Liver (tissue), 9 donors: ENCODE measurements around the gene TOR1A. TPM values are rescaled to one million over a fixed set of nuclear protein-coding genes. Genes with fewer than 3 reads are reported as not detected.

Experiments used
- DNase-seq: peaks from one replicate; pipeline ENCODE4 v3.0.0-alpha.2; 2017; ENCODE audit warnings: low spot score
- H3K27ac ChIP-seq, 2 donors: one replicate each; pipeline ENCODE4 v1.7.0; 2013; ENCODE audit warnings: inconsistent platforms in 2 of 2, low read length in 2 of 2, control low read depth in 1 of 2, low read depth in 1 of 2, mild to moderate bottlenecking in 1 of 2
- H3K27me3 ChIP-seq, 4 donors: one replicate each; pipeline versions ENCODE4 v1.6.1 to v1.7.0; 2013; ENCODE audit warnings: low read length in 3 of 4, inconsistent platforms in 1 of 4, mild to moderate bottlenecking in 1 of 4, moderate library complexity in 1 of 4; ENCODE audit not compliant: control insufficient read depth in 4 of 4, insufficient read depth in 4 of 4
- H3K36me3 ChIP-seq, 4 donors: one replicate each; pipeline versions ENCODE4 v1.6.1 to v1.7.0; 2013; ENCODE audit warnings: low read length in 3 of 4, mild to moderate bottlenecking in 3 of 4, low read depth in 1 of 4, moderate library complexity in 1 of 4; ENCODE audit not compliant: control insufficient read depth in 4 of 4, insufficient read depth in 3 of 4
- H3K4me1 ChIP-seq, 4 donors: one replicate each; pipeline versions ENCODE4 v1.6.1 to v1.7.0; 2013; ENCODE audit warnings: low read length in 3 of 4, mild to moderate bottlenecking in 3 of 4, moderate library complexity in 1 of 4; ENCODE audit not compliant: control insufficient read depth in 4 of 4, insufficient read depth in 4 of 4
- H3K4me3 ChIP-seq, 3 donors: one replicate each; pipeline versions ENCODE4 v1.6.1 to v1.7.0; 2013; ENCODE audit warnings: low read length in 3 of 3, control low read depth in 1 of 3, low read depth in 1 of 3, mild to moderate bottlenecking in 1 of 3
- H3K9ac ChIP-seq, 2 donors: one replicate each; pipeline ENCODE4 v1.7.0; 2013; ENCODE audit warnings: low read length in 2 of 2, mild to moderate bottlenecking in 2 of 2, moderate library complexity in 2 of 2, control low read depth in 1 of 2, low read depth in 1 of 2
- H3K9me3 ChIP-seq, 4 donors: one replicate each; pipeline versions ENCODE4 v1.6.1 to v1.7.0; 2013; ENCODE audit warnings: low read length in 3 of 4; ENCODE audit not compliant: control insufficient read depth in 4 of 4
- ATF3 ChIP-seq: IDR thresholded peaks from 2 replicates; pipeline ENCODE4 v1.6.1; 2016; ENCODE audit warnings: antibody characterized with exemption
- EGR1 ChIP-seq, 2 donors: IDR thresholded peaks; 2 replicates each; pipeline ENCODE4 v1.6.1; 2016 to 2018; ENCODE audit warnings: antibody characterized with exemption in 2 of 2, low read depth in 2 of 2
- FOXA1 ChIP-seq: IDR thresholded peaks from 2 replicates; pipeline ENCODE4 v1.6.1; 2016; ENCODE audit warnings: antibody characterized with exemption
- FOXA2 ChIP-seq: IDR thresholded peaks from 2 replicates; pipeline ENCODE4 v1.6.1; 2016; ENCODE audit warnings: antibody characterized with exemption
- GABPA ChIP-seq, 2 donors: IDR thresholded peaks in 1 of 2; conservative IDR thresholded peaks in 1 of 2; 2 replicates each; pipeline ENCODE4 v1.6.1; 2016; ENCODE audit warnings: antibody characterized with exemption in 2 of 2, mild to moderate bottlenecking in 1 of 2, moderate library complexity in 1 of 2
- HNF4A ChIP-seq, 2 donors: conservative IDR thresholded peaks; 2 replicates each; pipeline ENCODE4 v1.6.1; 2016; ENCODE audit warnings: antibody characterized with exemption in 2 of 2, mild to moderate bottlenecking in 2 of 2
- HNF4G ChIP-seq: IDR thresholded peaks from 2 replicates; pipeline ENCODE4 v1.6.1; 2016; ENCODE audit warnings: antibody characterized with exemption
- JUND ChIP-seq, 2 donors: IDR thresholded peaks; 2 replicates each; pipeline ENCODE4 v1.6.1; 2016; ENCODE audit warnings: antibody characterized with exemption in 2 of 2
- NR2F2 ChIP-seq: IDR thresholded peaks from 2 replicates; pipeline ENCODE4 v1.6.1; 2016; ENCODE audit warnings: antibody characterized with exemption
- RAD21 ChIP-seq, 2 donors: IDR thresholded peaks; 2 replicates each; pipeline ENCODE4 v1.6.1; 2016; ENCODE audit warnings: antibody characterized with exemption in 2 of 2, mild to moderate bottlenecking in 2 of 2
- RXRA ChIP-seq, 2 donors: IDR thresholded peaks; 2 replicates each; pipeline ENCODE4 v1.6.1; 2017 to 2018; ENCODE audit warnings: antibody characterized with exemption in 2 of 2, mild to moderate bottlenecking in 1 of 2
- SP1 ChIP-seq: IDR thresholded peaks from 2 replicates; pipeline ENCODE4 v1.6.1; 2018; ENCODE audit warnings: antibody characterized with exemption, mild to moderate bottlenecking
- TAF1 ChIP-seq: conservative IDR thresholded peaks from 2 replicates; pipeline ENCODE4 v1.6.1; 2016; ENCODE audit warnings: antibody characterized with exemption, mild to moderate bottlenecking
- YY1 ChIP-seq: IDR thresholded peaks from 2 replicates; pipeline ENCODE4 v1.6.1; 2016; ENCODE audit warnings: antibody characterized with exemption, mild to moderate bottlenecking
- WGBS: extraction: QIAGEN DNeasy Blood & Tissue Kit; methylation state at CpG from one replicate; pipeline ENCODE4 v1.1.7; 2013; 5-methylcytosine and 5-hydroxymethylcytosine counted together
- polyA plus RNA-seq, 2 donors: library from polyadenylated mRNA; stranded (reverse) in 1 of 2; unstranded in 1 of 2; fragments of 200-250 nt in 1 of 2; fragments of >200 nt in 1 of 2; fragmentation: Nextera tagmentation in 1 of 2; extraction: Ambion mirVana in 1 of 2; gene quantifications; one replicate each; pipeline versions ENCODE4 v1.2.1 to v1.2.3, GENCODE V29; 2013 to 2015
- total RNA-seq, 2 donors: library from RNA; depleted of rRNA; stranded (reverse); fragments of >200 nt; gene quantifications; one replicate each; pipeline ENCODE4 v1.2.3, GENCODE V29; 2014
- TF ChIP-seq, protein P1 (sequence below): IDR thresholded peaks from 2 replicates; pipeline ENCODE4 v1.6.1; 2016; ENCODE audit warnings: antibody characterized with exemption
- TF ChIP-seq, protein P2 (sequence below): fragments of 150-350 bp; IDR thresholded peaks from 2 replicates; pipeline ENCODE4 v1.5.1; 2017; ENCODE audit warnings: improper control_type of control experiment, low read depth, low read length; ENCODE audit not compliant: missing input control
- TF ChIP-seq, protein P3 (sequence below): IDR thresholded peaks from 2 replicates; pipeline ENCODE4 v1.6.1; 2016; ENCODE audit warnings: antibody characterized with exemption, mild to moderate bottlenecking
- donor health status: healthy.
- donor health status: healthy.
- donor health status: healthy.
- donor health status: healthy.
- donor health status: healthy.

Gene TOR1A
- total and polyA plus RNA-seq, 4 donors, result 18.3 to 34.0 (median 29.8) TPM

DNA sequence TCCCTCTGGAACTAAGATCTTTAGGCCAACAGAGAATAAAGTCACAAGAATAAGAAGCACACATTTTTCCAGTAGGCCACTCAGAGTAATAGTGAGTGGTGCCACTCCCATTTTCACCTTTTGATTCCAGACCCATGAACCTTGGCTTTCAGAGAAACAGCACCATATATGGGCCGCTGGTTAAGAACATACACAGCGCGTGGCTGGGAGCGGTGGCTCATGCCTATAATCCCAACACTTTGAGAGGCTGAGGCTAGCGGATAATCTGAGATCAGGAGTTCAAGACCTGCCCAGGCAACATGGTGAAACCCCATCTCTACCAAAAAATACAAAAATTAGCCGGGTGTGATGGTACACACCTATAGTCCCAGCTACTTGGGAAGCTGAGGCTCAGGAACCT, 55.5 kb downstream of the TOR1A start:
- TF ChIP-seq TAF1, result no peak
- Histone ChIP-seq H3K9ac (no peak overlapping the region), H3K27me3 (no peaks in the 10 kb centered on the region), H3K4me1 (no peaks in the 10 kb centered on the region), H3K4me3 (no peak overlapping the region), H3K9me3 (no peaks in the 10 kb centered on the region), H3K27ac (no peak overlapping the region), H3K36me3 (no peaks in the 10 kb centered on the region)
- WGBS, result 97% methylated on average over 6 of the region's 6 CpGs
- no peak for DNase-seq

DNA sequence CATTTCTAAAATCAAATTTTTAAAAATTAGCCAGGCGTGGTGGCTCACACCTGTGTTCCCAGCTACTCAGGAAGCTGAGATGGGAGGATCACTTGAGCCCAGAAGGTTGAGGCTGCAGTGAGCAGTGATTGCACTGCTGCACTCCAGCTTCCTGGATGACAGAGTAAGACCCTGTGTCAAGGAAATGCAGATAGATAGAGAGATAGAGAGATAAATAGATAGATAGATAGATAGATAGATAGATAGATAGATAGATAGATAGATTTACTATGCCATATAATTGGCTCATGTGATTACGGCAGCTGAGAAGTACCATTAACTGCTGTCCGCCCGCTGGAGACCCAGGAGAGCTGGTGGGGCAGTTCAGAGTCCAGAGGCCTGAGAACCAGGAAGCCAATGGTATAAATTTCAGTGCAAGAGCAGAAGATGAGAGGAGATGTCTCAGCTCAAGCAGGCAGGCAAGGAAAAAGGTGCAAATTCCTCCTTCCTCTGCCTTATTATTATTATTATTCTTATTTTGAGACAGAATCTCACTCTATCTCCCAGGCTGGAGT, 58.1 kb downstream of the TOR1A start:
- Histone ChIP-seq H3K27ac (no peak overlapping the region), H3K27me3 (no peaks in the 10 kb centered on the region), H3K4me3 (no peak overlapping the region), H3K9ac (no peak overlapping the region), H3K9me3 (no peaks in the 10 kb centered on the region), H3K4me1 (peaks cover 0 to 3% (median 0%) of the 10 kb centered on the region in 4 donors), H3K36me3 (no peaks in the 10 kb centered on the region)
- WGBS, result 71% methylated on average over 4 of the region's 4 CpGs
- DNase-seq, result no peak
- no peak for TF ChIP-seq SP1
- TF ChIP-seq RXRA (IDR thresholded peaks at IDR 0.05), result no peak
- TF ChIP-seq YY1, result no peak
- no peak for TF ChIP-seq HNF4G
- TF ChIP-seq, protein P1, sequence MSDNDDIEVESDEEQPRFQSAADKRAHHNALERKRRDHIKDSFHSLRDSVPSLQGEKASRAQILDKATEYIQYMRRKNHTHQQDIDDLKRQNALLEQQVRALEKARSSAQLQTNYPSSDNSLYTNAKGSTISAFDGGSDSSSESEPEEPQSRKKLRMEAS, result no peak
- TF ChIP-seq TAF1, result no peak
- TF ChIP-seq FOXA2, result no peak
- TF ChIP-seq JUND (IDR thresholded peaks at IDR 0.05), result no peak
- TF ChIP-seq, protein P2, sequence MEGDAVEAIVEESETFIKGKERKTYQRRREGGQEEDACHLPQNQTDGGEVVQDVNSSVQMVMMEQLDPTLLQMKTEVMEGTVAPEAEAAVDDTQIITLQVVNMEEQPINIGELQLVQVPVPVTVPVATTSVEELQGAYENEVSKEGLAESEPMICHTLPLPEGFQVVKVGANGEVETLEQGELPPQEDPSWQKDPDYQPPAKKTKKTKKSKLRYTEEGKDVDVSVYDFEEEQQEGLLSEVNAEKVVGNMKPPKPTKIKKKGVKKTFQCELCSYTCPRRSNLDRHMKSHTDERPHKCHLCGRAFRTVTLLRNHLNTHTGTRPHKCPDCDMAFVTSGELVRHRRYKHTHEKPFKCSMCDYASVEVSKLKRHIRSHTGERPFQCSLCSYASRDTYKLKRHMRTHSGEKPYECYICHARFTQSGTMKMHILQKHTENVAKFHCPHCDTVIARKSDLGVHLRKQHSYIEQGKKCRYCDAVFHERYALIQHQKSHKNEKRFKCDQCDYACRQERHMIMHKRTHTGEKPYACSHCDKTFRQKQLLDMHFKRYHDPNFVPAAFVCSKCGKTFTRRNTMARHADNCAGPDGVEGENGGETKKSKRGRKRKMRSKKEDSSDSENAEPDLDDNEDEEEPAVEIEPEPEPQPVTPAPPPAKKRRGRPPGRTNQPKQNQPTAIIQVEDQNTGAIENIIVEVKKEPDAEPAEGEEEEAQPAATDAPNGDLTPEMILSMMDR, result no peak
- TF ChIP-seq, protein P3, sequence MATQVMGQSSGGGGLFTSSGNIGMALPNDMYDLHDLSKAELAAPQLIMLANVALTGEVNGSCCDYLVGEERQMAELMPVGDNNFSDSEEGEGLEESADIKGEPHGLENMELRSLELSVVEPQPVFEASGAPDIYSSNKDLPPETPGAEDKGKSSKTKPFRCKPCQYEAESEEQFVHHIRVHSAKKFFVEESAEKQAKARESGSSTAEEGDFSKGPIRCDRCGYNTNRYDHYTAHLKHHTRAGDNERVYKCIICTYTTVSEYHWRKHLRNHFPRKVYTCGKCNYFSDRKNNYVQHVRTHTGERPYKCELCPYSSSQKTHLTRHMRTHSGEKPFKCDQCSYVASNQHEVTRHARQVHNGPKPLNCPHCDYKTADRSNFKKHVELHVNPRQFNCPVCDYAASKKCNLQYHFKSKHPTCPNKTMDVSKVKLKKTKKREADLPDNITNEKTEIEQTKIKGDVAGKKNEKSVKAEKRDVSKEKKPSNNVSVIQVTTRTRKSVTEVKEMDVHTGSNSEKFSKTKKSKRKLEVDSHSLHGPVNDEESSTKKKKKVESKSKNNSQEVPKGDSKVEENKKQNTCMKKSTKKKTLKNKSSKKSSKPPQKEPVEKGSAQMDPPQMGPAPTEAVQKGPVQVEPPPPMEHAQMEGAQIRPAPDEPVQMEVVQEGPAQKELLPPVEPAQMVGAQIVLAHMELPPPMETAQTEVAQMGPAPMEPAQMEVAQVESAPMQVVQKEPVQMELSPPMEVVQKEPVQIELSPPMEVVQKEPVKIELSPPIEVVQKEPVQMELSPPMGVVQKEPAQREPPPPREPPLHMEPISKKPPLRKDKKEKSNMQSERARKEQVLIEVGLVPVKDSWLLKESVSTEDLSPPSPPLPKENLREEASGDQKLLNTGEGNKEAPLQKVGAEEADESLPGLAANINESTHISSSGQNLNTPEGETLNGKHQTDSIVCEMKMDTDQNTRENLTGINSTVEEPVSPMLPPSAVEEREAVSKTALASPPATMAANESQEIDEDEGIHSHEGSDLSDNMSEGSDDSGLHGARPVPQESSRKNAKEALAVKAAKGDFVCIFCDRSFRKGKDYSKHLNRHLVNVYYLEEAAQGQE, result no peak
- TF ChIP-seq NR2F2, result no peak
- no peak for TF ChIP-seq EGR1 (IDR thresholded peaks at IDR 0.05; ENCODE audit: low read depth in 2 of 2)
- TF ChIP-seq GABPA (IDR thresholded peaks at IDR 0.05 in 1 of 2, conservative IDR thresholded peaks at IDR 0.05 in 1 of 2), result no peak
- TF ChIP-seq RAD21 (IDR thresholded peaks at IDR 0.05), result no peak
- TF ChIP-seq FOXA1, result no peak
- no peak for TF ChIP-seq ATF3
- TF ChIP-seq HNF4A (conservative IDR thresholded peaks at IDR 0.05), result no peak
